ENCODE measurements around the gene MTHFSD.

DNA sequence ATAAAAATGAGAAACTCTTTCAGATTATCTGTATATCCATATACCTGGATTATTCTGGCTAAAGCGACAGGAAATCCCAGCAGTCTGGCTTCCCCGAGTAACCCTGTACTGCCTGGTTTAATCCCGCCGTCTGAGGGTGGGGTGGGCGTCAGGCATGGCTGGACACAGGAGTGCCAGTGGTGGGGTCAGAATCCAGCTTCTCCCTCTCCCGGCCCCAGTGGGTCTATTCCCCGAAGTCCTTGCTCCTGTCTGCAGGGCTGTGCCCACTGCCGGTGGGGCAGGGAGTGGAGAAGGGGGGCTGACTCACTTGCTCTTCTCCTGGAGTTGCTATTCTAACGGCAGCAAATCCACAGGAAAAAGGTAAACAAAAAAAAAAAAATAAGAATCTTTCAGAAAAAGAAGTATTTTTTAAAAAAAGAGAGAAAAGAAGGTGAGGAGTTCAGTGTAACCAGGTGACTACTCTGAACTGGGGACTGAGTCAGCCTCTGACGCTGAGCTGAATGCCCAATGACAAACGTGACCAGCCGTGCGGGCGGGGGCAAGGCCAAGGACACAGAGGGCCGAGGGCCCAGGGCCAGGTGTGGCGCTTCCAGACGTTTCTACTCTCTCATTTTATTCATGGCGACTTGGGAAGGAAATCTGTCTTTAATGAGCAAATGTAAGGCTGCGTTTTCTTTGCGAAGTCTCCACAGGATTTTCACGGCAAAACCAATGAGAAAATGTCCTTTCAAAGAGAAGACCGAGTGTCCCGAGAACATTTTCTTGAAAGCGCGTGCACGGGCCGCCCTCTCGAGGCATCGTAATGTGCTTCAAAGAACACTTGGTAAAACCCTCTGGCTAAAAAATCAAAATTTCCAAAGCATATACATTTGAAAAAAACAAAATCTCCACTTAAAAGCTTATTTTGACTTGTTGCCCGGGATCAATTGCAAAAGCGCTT is 24.5 kb downstream of the MTHFSD start:
- no peak for TF ChIP-seq NFIC (IDR thresholded peaks at IDR 0.05; ENCODE audit: borderline replicate concordance)
- TF ChIP-seq RFX5 (IDR thresholded peaks at IDR 0.05; ENCODE audit: low read length): no peak
- TF ChIP-seq, protein P1, sequence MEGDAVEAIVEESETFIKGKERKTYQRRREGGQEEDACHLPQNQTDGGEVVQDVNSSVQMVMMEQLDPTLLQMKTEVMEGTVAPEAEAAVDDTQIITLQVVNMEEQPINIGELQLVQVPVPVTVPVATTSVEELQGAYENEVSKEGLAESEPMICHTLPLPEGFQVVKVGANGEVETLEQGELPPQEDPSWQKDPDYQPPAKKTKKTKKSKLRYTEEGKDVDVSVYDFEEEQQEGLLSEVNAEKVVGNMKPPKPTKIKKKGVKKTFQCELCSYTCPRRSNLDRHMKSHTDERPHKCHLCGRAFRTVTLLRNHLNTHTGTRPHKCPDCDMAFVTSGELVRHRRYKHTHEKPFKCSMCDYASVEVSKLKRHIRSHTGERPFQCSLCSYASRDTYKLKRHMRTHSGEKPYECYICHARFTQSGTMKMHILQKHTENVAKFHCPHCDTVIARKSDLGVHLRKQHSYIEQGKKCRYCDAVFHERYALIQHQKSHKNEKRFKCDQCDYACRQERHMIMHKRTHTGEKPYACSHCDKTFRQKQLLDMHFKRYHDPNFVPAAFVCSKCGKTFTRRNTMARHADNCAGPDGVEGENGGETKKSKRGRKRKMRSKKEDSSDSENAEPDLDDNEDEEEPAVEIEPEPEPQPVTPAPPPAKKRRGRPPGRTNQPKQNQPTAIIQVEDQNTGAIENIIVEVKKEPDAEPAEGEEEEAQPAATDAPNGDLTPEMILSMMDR (IDR thresholded peaks at IDR 0.05): no peak
